NCI-H1694 (cell line): ENCODE measurements around the gene ENGASE.
A peak's percentile ranks its signal among the peaks of the same experiment; 100 is the strongest.

Source experiments
- DNase-seq: peaks from one replicate; lab custom pipeline; 2025; lab: John Stamatoyannopoulos, UW

ENGASE gene

GRCh38 chr17:79038545-79039135 is 36.0 kb upstream of the ENGASE start:
- DNase-seq, result no peak

- DNase-seq, result no peak
These were observed 35.5 kb upstream of the ENGASE start for GRCh38 chr17:79039171-79039570.

- DNase-seq, result no peak
These were observed 34.7 kb upstream of the ENGASE start for GRCh38 chr17:79039886-79040285.

GRCh38 chr17:79041041-79041570 is 33.5 kb upstream of the ENGASE start:
- DNase-seq, result no peak

- DNase-seq, result no peak
These were observed 32.8 kb upstream of the ENGASE start for GRCh38 chr17:79041723-79042420.

GRCh38 chr17:79042421-79043190 is 32.0 kb upstream of the ENGASE start:
- peak; percentile 79 for DNase-seq

- DNase-seq, result no peak
These were observed 31.3 kb upstream of the ENGASE start for GRCh38 chr17:79043191-79043930.

- no peak for DNase-seq
These were observed 30.7 kb upstream of the ENGASE start for GRCh38 chr17:79043931-79044320.

GRCh38 chr17:79044462-79044861 is 30.2 kb upstream of the ENGASE start:
- DNase-seq, result no peak

- DNase-seq, result no peak
These were observed 29.5 kb upstream of the ENGASE start for GRCh38 chr17:79045001-79045729.

GRCh38 chr17:79045842-79046196 is 28.8 kb upstream of the ENGASE start:
- peak; percentile 79 for DNase-seq

- DNase-seq, result peak; percentile 36
These were observed 28.3 kb upstream of the ENGASE start for GRCh38 chr17:79046197-79046915.

- peak; percentile 33 for DNase-seq
These were observed 27.7 kb upstream of the ENGASE start for GRCh38 chr17:79046916-79047280.

GRCh38 chr17:79047291-79047920 is 27.2 kb upstream of the ENGASE start:
- DNase-seq, result no peak

GRCh38 chr17:79047923-79048825 is 26.4 kb upstream of the ENGASE start:
- DNase-seq, result no peak

GRCh38 chr17:79048826-79049755 is 25.5 kb upstream of the ENGASE start:
- DNase-seq, result no peak

GRCh38 chr17:79049821-79050220 is 24.8 kb upstream of the ENGASE start:
- no peak for DNase-seq

GRCh38 chr17:79050551-79050950 is 24.1 kb upstream of the ENGASE start:
- peak; percentile 78 for DNase-seq
